GM12892 (cell line): ENCODE results near the gene PLEKHN1.

Source experiments
- POLR2A ChIP-seq: IDR thresholded peaks from 2 replicates; pipeline ENCODE4 v1.6.1; 2011; ENCODE audit warnings: low read depth, low read length, control low read depth
- POLR2AphosphoS5 ChIP-seq: IDR thresholded peaks from 2 replicates; pipeline ENCODE4 v1.6.1; 2011; ENCODE audit warnings: low read depth, low read length, control low read depth
- TAF1 ChIP-seq: IDR thresholded peaks from 2 replicates; pipeline ENCODE4 v1.6.1; 2011; ENCODE audit warnings: low read depth, mild to moderate bottlenecking, control low read depth, low read length, borderline replicate concordance

DNA sequence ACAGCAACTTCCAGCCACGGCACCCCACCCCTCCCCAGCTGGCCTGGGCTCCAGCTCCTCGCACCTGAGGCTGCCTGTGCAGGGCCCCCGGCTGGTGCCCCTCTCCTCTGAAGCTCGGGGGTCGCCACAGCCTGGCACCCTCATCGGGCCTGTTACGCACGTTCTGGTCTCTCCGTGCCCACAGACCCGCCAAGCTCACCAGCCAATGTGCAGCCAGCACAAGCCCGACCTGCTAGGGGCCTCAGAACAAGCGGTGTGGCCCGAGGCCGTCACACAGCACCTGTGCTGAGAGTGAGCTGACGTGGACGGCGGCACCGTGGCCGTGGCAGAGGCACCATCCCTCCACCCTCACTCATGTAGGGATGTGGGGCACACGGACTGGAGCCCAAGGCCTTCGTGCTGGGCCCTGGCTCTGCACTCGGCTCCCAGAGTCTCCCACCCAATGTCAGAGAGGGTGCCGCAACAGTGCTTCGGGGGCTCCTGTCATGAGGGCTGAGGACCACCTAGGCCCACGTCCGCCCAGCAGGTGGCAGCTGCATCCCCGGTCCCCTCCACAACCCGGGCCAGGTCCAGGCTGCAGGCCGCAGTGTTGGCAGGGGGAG is 46.9 kb upstream of the PLEKHN1 start:
- no peak for TF ChIP-seq POLR2AphosphoS5
- no peak for TF ChIP-seq POLR2A
- no peak for TF ChIP-seq TAF1
